Astrocyte of the spinal cord (primary cell): Measurements from ENCODE around the gene SDCBP2.

Experiments used
- DNase-seq: peaks from one replicate; pipeline ENCODE4 v3.0.0; 2011; ENCODE audit warnings: low read depth, low spot score
- H3K4me3 ChIP-seq: 2 replicates; pipeline ENCODE4 v1.5.1; 2011; ENCODE audit warnings: low read depth, mild to moderate bottlenecking, low read length, moderate library complexity
- CTCF ChIP-seq: IDR thresholded peaks from 2 replicates; pipeline ENCODE4 v1.5.1; 2012; ENCODE audit warnings: low read depth, mild to moderate bottlenecking, low read length, inconsistent platforms
- in situ Hi-C: cut with HindIII; loops from 2 replicates; pipeline ENCODE4 v1.10.0; 2017; ENCODE audit warnings: low sequenced_read_pairs

SDCBP2 gene

GRCh38 chr20:1336699-1337367 lies 7.9 kb upstream of the SDCBP2 start:
- in situ Hi-C loops, result no loop called here
- DNase-seq, result peak; percentile 35
- no peak overlapping the region for H3K4me3 ChIP-seq
- TF ChIP-seq CTCF, result no peak

GRCh38 chr20:1335961-1336698 lies 7.2 kb upstream of the SDCBP2 start:
- DNase-seq, result no peak
- TF ChIP-seq CTCF, result no peak
- H3K4me3 ChIP-seq, result no peak overlapping the region
- in situ Hi-C loops, result no loop called here

DNA sequence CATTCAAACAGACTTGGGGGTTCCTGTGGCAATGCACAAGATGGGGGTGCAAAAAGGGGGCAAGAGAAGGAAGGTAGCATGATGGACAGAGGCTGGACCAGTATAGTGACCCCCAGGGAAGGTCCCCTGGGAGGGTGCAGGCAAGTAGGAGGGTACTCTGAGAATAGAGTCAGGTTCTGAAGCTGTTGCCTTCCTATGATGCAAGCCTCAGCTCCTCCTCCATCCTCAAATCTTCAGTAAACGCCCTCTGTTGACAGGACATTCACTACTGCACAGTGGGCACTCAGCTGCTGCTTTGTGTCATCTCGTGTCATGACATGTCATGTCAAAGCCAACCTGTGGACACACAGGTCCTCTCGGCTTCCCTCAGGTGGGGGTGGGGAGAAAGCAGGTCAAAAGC lies 5.8 kb upstream of the SDCBP2 start:
- no peak overlapping the region for H3K4me3 ChIP-seq
- TF ChIP-seq CTCF, result no peak
- in situ Hi-C loops, result no loop called here
- DNase-seq, result no peak

DNA sequence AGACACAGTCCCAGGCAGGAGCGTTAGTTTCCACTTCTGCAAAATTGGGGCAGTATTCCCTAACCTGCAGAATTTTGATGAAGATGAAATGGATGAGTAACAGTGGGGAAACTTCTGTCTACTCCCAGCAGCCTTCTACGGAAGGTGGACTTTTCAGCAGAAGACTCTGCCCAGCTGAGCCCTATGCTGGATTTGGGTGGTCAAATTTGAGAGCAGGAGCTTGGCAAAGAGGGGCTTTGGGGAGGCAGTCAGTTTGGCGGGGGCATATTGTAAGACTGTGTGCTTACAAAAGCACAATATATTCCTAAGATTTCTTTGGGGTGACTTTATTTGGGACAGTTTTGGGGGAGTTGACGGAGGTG lies 5.4 kb upstream of the SDCBP2 start:
- no peak overlapping the region for H3K4me3 ChIP-seq
- in situ Hi-C loops, result no loop called here
- TF ChIP-seq CTCF, result no peak
- no peak for DNase-seq

DNA sequence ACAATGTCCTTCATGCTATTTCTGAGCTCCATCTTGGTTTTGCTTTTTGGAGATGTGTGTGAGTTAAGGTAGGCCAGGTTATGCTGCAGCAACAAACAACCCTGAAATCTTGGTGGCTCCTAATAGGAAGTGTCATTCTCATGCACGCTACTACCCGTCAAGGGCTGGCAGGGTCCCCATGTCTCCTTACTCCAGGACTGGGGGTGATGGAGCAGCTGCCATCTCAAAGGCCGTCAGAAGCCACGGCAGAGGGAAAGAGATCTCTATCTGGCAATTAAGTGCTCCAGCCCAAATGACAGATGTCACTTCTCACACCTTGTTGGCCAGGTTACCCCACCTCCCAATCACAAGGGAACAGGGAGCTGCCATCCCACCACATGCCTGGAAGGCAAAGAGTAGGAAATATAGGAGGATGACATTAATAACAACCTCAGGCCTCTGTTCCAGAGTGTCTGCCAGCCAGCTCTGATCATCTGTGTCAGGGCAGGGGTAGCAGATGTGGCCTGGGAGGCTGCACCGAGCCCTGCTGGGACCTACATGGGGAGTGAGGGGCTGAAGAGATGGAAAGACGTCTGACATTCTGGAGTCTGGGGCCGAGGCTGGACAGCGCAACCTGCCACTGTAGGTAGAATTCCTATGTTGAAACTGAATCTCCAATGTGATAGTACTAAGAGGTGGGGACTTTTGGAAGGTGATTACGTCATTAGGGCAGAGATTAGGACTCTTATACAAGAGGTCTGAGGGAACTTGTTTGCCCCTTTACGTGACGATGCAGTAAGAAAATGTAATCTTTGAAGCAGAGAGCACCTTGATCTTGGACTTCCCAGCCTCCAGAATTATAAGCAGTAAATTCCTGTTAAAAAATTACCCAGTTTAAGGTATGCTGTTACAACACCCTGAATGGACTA lies 4.8 kb upstream of the SDCBP2 start:
- in situ Hi-C loops, result no loop called here
- H3K4me3 ChIP-seq, result no peak overlapping the region
- TF ChIP-seq CTCF, result no peak
- DNase-seq, result no peak

GRCh38 chr20:1332749-1333300 lies 3.9 kb upstream of the SDCBP2 start:
- TF ChIP-seq CTCF, result no peak
- no peak overlapping the region for H3K4me3 ChIP-seq
- DNase-seq, result no peak
- in situ Hi-C loops, result no loop called here
